ENCODE results near the gene IRF1.

IRF1 gene

DNA sequence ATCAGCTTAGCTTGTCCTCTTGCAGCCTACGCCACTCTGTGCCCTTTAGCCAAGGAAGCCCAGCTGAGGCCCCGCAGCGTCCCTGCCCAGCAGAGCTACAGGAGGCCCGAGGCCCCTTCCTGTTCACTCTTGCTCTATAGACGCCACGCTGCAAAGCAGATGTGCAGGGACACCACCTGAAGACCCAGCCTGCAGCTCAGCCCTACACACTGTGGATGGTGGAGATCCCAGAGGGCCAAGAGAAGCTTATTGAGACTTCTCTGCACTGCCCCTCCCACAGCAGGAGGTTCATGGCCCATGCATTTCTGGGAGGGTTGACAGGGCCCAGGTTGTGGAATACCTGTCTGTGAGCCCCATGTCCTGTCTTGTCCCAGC is 33.6 kb downstream of the IRF1 start:
- WGBS (ENCODE audit: extremely low coverage, insufficient coverage, low lambda C conversion rate): no CpG with 5 or more reads among the region's 6 CpGs
- H3K4me2 ChIP-seq (ENCODE audit: low read length): no peak overlapping the region
- H2BK5ac ChIP-seq (ENCODE audit: low read length): no peak overlapping the region
- H3K4ac ChIP-seq (ENCODE audit: low read depth, low read length): no peak overlapping the region
- no peaks in the 10 kb centered on the region for H3K27me3 ChIP-seq (ENCODE audit: insufficient read depth, low read length, poor library complexity)
- H2BK15ac ChIP-seq (replicated peaks; ENCODE audit: low read depth): no peak overlapping the region
- no peak overlapping the region for H4K5ac ChIP-seq (ENCODE audit: low read length)
- no peak overlapping the region for H3K23ac ChIP-seq (ENCODE audit: low read length)
- H3K27ac ChIP-seq (ENCODE audit: low read depth, low read length): no peak overlapping the region
- H3K36me3 ChIP-seq (ENCODE audit: control insufficient read depth, insufficient read depth, low read length): no peaks in the 10 kb centered on the region
- no peak overlapping the region for H3K4me3 ChIP-seq (ENCODE audit: low read length)
- H3K9ac ChIP-seq (ENCODE audit: low read length): no peak overlapping the region
- no peak overlapping the region for H2AK5ac ChIP-seq (ENCODE audit: low read length)
- no peaks in the 10 kb centered on the region for H3K79me2 ChIP-seq (ENCODE audit: control insufficient read depth, insufficient read depth, low read length)
- no peaks in the 10 kb centered on the region for H3K79me1 ChIP-seq (ENCODE audit: low read length)
- H3K56ac ChIP-seq (ENCODE audit: low read length): no peak overlapping the region
- no peak overlapping the region for H2BK120ac ChIP-seq (ENCODE audit: low read depth, low read length)
- no peak overlapping the region for H4K8ac ChIP-seq (ENCODE audit: low read depth, low read length)
- no peak for DNase-seq
- H3K4me1 ChIP-seq (ENCODE audit: control insufficient read depth, low read depth, low read length): peaks cover 2% of the 10 kb centered on the region
- no peak overlapping the region for H3K18ac ChIP-seq (ENCODE audit: low read length)

DNA sequence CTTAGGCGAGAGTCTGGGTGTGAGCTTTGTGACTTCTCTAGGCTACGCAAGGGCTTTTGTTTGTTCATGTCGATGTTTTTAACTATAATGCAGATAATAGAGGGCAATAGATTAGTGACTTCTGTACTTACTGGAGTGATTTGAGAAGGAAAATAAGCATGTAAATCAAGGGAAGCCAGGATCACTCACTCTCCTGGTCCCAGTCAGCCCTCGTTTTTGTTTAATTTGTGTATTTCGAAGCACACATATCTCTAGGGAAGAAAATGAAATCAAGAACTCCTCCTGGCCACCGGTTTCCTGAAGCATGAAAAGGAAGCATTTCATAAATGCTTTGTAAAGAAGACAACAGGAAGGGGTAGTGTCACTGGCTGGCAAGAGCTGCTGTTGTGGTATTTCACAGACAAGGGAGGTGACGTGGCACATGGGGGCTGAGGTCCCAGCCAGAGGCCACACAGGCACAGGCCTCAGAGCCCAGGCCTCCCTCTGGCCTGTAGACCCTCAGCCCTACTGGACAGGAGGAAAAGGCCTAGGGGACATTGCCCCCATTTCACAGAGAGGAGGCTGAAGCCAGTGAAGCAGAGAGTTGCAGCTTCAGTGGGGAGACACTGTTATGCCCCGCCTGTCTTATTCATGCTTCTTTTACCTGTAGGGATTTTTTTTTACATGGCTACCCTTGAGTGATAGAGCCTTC is 34.1 kb downstream of the IRF1 start:
- no peak overlapping the region for H2BK15ac ChIP-seq (replicated peaks; ENCODE audit: low read depth)
- H3K27me3 ChIP-seq (ENCODE audit: insufficient read depth, low read length, poor library complexity): no peaks in the 10 kb centered on the region
- no peak overlapping the region for H2BK5ac ChIP-seq (ENCODE audit: low read length)
- no peak overlapping the region for H3K18ac ChIP-seq (ENCODE audit: low read length)
- no peak overlapping the region for H3K4ac ChIP-seq (ENCODE audit: low read depth, low read length)
- H4K5ac ChIP-seq (ENCODE audit: low read length): no peak overlapping the region
- no peak overlapping the region for H2BK120ac ChIP-seq (ENCODE audit: low read depth, low read length)
- H3K79me2 ChIP-seq (ENCODE audit: control insufficient read depth, insufficient read depth, low read length): no peaks in the 10 kb centered on the region
- no peak overlapping the region for H3K4me2 ChIP-seq (ENCODE audit: low read length)
- peak overlapping the region; percentile 20 for H3K56ac ChIP-seq (ENCODE audit: low read length)
- no peak overlapping the region for H3K9ac ChIP-seq (ENCODE audit: low read length)
- no peak for DNase-seq
- no peaks in the 10 kb centered on the region for H3K79me1 ChIP-seq (ENCODE audit: low read length)
- H3K4me1 ChIP-seq (ENCODE audit: control insufficient read depth, low read depth, low read length): peaks cover 5% of the 10 kb centered on the region
- no peak overlapping the region for H3K4me3 ChIP-seq (ENCODE audit: low read length)
- H3K36me3 ChIP-seq (ENCODE audit: control insufficient read depth, insufficient read depth, low read length): no peaks in the 10 kb centered on the region
- no peak overlapping the region for H2AK5ac ChIP-seq (ENCODE audit: low read length)
- H3K23ac ChIP-seq (ENCODE audit: low read length): no peak overlapping the region
- no peak overlapping the region for H4K8ac ChIP-seq (ENCODE audit: low read depth, low read length)
- no peak overlapping the region for H3K27ac ChIP-seq (ENCODE audit: low read depth, low read length)
- no CpG with 5 or more reads among the region's 8 CpGs for WGBS (ENCODE audit: extremely low coverage, insufficient coverage, low lambda C conversion rate)

DNA sequence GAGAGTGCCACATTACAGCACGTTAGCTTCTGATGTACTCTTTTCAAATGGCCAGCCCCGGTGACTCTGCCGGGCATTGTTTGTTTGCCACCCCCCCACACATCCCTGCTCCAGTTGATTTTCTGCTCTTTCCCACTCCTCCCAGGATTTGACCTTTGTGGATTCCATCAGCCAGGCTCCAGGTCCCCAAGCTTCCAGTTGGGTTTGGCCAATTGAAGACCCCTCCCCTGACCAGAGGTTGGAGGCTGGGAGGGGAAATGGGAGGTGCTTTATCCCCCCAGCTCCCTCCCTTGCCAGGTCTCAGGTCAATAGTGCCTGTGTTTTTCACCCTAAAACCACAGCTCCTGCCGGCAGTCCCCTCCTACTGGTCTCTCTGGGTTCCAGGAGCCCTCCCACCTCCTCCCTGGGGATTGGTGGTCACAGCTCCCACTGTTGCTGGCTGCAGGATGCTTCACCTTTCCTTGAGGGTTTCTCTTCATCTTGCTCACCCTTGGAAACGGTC is 34.9 kb downstream of the IRF1 start:
- Histone ChIP-seq H3K4me3 (ENCODE audit: low read length) (no peak overlapping the region), H2BK120ac (ENCODE audit: low read depth, low read length) (no peak overlapping the region), H3K4me1 (ENCODE audit: control insufficient read depth, low read depth, low read length) (peaks cover 8% of the 10 kb centered on the region), H3K23ac (ENCODE audit: low read length) (no peak overlapping the region), H4K5ac (ENCODE audit: low read length) (no peak overlapping the region), H3K4ac (ENCODE audit: low read depth, low read length) (no peak overlapping the region), H2BK5ac (ENCODE audit: low read length) (no peak overlapping the region), H3K9ac (ENCODE audit: low read length) (no peak overlapping the region), H3K79me1 (ENCODE audit: low read length) (no peaks in the 10 kb centered on the region), H3K18ac (ENCODE audit: low read length) (no peak overlapping the region), H3K79me2 (ENCODE audit: control insufficient read depth, insufficient read depth, low read length) (no peaks in the 10 kb centered on the region), H2BK15ac (replicated peaks; ENCODE audit: low read depth) (no peak overlapping the region), H3K27me3 (ENCODE audit: insufficient read depth, low read length, poor library complexity) (no peaks in the 10 kb centered on the region), H3K4me2 (ENCODE audit: low read length) (no peak overlapping the region), H3K56ac (ENCODE audit: low read length) (no peak overlapping the region), H3K36me3 (ENCODE audit: control insufficient read depth, insufficient read depth, low read length) (no peaks in the 10 kb centered on the region), H4K8ac (ENCODE audit: low read depth, low read length) (no peak overlapping the region), H3K27ac (ENCODE audit: low read depth, low read length) (no peak overlapping the region), H2AK5ac (ENCODE audit: low read length) (no peak overlapping the region)
- no peak for DNase-seq
- no CpG with 5 or more reads among the region's 5 CpGs for WGBS (ENCODE audit: extremely low coverage, insufficient coverage, low lambda C conversion rate)

DNA sequence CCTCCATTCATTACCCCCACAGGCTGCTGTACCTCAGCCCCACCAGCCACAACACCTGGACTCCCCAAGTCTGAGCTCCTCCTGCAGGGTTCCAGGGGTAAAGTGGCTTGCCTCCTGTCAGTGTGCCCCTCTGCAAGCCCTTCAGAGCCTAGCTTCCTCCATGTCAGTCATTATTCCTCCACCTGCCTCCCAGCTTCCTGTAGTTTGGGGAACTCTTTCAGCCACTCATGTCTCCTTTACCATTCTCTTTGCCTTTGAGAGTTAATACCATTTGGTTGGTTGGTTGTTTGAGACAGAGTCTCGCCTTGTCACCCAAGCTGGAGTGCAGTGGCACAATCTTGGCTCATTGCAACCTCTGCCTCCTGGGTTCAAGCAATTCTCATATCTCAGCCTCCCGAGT is 36.2 kb downstream of the IRF1 start:
- H2BK15ac ChIP-seq (replicated peaks; ENCODE audit: low read depth): no peak overlapping the region
- no peak overlapping the region for H4K8ac ChIP-seq (ENCODE audit: low read depth, low read length)
- H3K4me1 ChIP-seq (ENCODE audit: control insufficient read depth, low read depth, low read length): peaks cover 8% of the 10 kb centered on the region
- no peak overlapping the region for H2BK5ac ChIP-seq (ENCODE audit: low read length)
- no peak overlapping the region for H3K9ac ChIP-seq (ENCODE audit: low read length)
- no peak overlapping the region for H3K27ac ChIP-seq (ENCODE audit: low read depth, low read length)
- no peak overlapping the region for H2AK5ac ChIP-seq (ENCODE audit: low read length)
- no peak overlapping the region for H3K4me3 ChIP-seq (ENCODE audit: low read length)
- no peak overlapping the region for H3K4me2 ChIP-seq (ENCODE audit: low read length)
- no peaks in the 10 kb centered on the region for H3K36me3 ChIP-seq (ENCODE audit: control insufficient read depth, insufficient read depth, low read length)
- H3K79me2 ChIP-seq (ENCODE audit: control insufficient read depth, insufficient read depth, low read length): no peaks in the 10 kb centered on the region
- H3K79me1 ChIP-seq (ENCODE audit: low read length): no peaks in the 10 kb centered on the region
- WGBS (ENCODE audit: extremely low coverage, insufficient coverage, low lambda C conversion rate): no CpG with 5 or more reads among the region's 2 CpGs
- H3K27me3 ChIP-seq (ENCODE audit: insufficient read depth, low read length, poor library complexity): no peaks in the 10 kb centered on the region
- DNase-seq: no peak
- no peak overlapping the region for H2BK120ac ChIP-seq (ENCODE audit: low read depth, low read length)
- H3K4ac ChIP-seq (ENCODE audit: low read depth, low read length): no peak overlapping the region
- H4K5ac ChIP-seq (ENCODE audit: low read length): no peak overlapping the region
- H3K23ac ChIP-seq (ENCODE audit: low read length): no peak overlapping the region
- no peak overlapping the region for H3K56ac ChIP-seq (ENCODE audit: low read length)
- H3K18ac ChIP-seq (ENCODE audit: low read length): no peak overlapping the region

DNA sequence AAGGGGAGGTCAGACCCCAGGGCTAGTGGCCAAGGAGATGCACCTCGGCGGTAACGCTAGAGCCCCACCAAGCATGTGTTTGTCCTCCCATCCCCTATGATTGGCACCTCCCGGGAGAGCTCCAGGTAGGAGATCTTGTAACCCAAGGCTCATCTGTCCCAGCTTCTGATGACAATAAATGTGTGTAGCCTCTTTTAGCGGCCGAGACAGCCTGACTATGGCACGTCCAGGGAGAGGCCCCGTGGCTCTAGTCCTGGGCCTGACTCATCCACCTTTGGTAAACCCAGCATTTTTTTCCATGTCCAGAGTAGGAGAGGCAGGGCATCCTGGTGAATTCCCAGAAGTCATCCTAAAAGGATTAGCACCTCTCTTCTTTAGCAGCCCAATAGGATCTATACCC is 39.2 kb downstream of the IRF1 start:
- no peak overlapping the region for H3K18ac ChIP-seq (ENCODE audit: low read length)
- H3K4me1 ChIP-seq (ENCODE audit: control insufficient read depth, low read depth, low read length): peaks cover 8% of the 10 kb centered on the region
- H2BK120ac ChIP-seq (ENCODE audit: low read depth, low read length): no peak overlapping the region
- no peak overlapping the region for H2BK15ac ChIP-seq (replicated peaks; ENCODE audit: low read depth)
- no peak overlapping the region for H3K9ac ChIP-seq (ENCODE audit: low read length)
- H3K36me3 ChIP-seq (ENCODE audit: control insufficient read depth, insufficient read depth, low read length): no peaks in the 10 kb centered on the region
- no peak overlapping the region for H4K8ac ChIP-seq (ENCODE audit: low read depth, low read length)
- no peak overlapping the region for H4K5ac ChIP-seq (ENCODE audit: low read length)
- H3K4me2 ChIP-seq (ENCODE audit: low read length): no peak overlapping the region
- H3K79me1 ChIP-seq (ENCODE audit: low read length): no peaks in the 10 kb centered on the region
- no peak overlapping the region for H2AK5ac ChIP-seq (ENCODE audit: low read length)
- H3K4ac ChIP-seq (ENCODE audit: low read depth, low read length): no peak overlapping the region
- no peak overlapping the region for H2BK5ac ChIP-seq (ENCODE audit: low read length)
- no peak overlapping the region for H3K23ac ChIP-seq (ENCODE audit: low read length)
- H3K27me3 ChIP-seq (ENCODE audit: insufficient read depth, low read length, poor library complexity): no peaks in the 10 kb centered on the region
- peak; percentile 42 for DNase-seq
- no peak overlapping the region for H3K56ac ChIP-seq (ENCODE audit: low read length)
- H3K4me3 ChIP-seq (ENCODE audit: low read length): no peak overlapping the region
- H3K27ac ChIP-seq (ENCODE audit: low read depth, low read length): no peak overlapping the region
- no CpG with 5 or more reads among the region's 8 CpGs for WGBS (ENCODE audit: extremely low coverage, insufficient coverage, low lambda C conversion rate)
- no peaks in the 10 kb centered on the region for H3K79me2 ChIP-seq (ENCODE audit: control insufficient read depth, insufficient read depth, low read length)

DNA sequence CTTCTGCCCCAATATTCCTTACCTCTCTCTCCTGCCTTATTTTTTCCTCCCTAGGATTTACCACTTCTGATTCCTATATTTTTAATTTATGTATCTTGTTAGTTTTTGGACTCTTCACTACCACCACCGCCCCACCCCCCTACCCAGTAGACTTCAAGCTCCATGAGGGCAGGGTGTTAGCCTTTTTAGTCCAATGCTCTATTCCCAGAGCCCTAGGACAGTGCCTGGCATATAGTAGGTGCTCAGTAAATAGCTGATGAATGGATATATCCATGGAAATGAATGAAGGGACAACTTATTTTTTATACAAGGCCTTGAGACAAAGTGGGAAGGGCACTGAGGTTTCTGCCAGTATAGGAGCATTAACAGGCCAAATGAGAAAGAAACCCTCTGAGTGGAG is 41.5 kb downstream of the IRF1 start:
- Histone ChIP-seq H3K56ac (ENCODE audit: low read length) (no peak overlapping the region), H4K8ac (ENCODE audit: low read depth, low read length) (no peak overlapping the region), H3K4me3 (ENCODE audit: low read length) (no peak overlapping the region), H2BK15ac (replicated peaks; ENCODE audit: low read depth) (no peak overlapping the region), H3K18ac (ENCODE audit: low read length) (no peak overlapping the region), H2BK5ac (ENCODE audit: low read length) (no peak overlapping the region), H3K4me1 (ENCODE audit: control insufficient read depth, low read depth, low read length) (peaks cover 12% of the 10 kb centered on the region), H3K79me2 (ENCODE audit: control insufficient read depth, insufficient read depth, low read length) (no peaks in the 10 kb centered on the region), H4K5ac (ENCODE audit: low read length) (no peak overlapping the region), H3K36me3 (ENCODE audit: control insufficient read depth, insufficient read depth, low read length) (no peaks in the 10 kb centered on the region), H3K4me2 (ENCODE audit: low read length) (no peak overlapping the region), H3K27me3 (ENCODE audit: insufficient read depth, low read length, poor library complexity) (no peaks in the 10 kb centered on the region), H2AK5ac (ENCODE audit: low read length) (no peak overlapping the region), H3K23ac (ENCODE audit: low read length) (no peak overlapping the region), H3K27ac (ENCODE audit: low read depth, low read length) (no peak overlapping the region), H3K9ac (ENCODE audit: low read length) (no peak overlapping the region), H2BK120ac (ENCODE audit: low read depth, low read length) (no peak overlapping the region), H3K79me1 (ENCODE audit: low read length) (no peaks in the 10 kb centered on the region), H3K4ac (ENCODE audit: low read depth, low read length) (no peak overlapping the region)
- no peak for DNase-seq
- no CpG with 5 or more reads among the region's 1 CpG for WGBS (ENCODE audit: extremely low coverage, insufficient coverage, low lambda C conversion rate)
